ENCODE data around the gene KATNB1.

The KATNB1 gene

DNA sequence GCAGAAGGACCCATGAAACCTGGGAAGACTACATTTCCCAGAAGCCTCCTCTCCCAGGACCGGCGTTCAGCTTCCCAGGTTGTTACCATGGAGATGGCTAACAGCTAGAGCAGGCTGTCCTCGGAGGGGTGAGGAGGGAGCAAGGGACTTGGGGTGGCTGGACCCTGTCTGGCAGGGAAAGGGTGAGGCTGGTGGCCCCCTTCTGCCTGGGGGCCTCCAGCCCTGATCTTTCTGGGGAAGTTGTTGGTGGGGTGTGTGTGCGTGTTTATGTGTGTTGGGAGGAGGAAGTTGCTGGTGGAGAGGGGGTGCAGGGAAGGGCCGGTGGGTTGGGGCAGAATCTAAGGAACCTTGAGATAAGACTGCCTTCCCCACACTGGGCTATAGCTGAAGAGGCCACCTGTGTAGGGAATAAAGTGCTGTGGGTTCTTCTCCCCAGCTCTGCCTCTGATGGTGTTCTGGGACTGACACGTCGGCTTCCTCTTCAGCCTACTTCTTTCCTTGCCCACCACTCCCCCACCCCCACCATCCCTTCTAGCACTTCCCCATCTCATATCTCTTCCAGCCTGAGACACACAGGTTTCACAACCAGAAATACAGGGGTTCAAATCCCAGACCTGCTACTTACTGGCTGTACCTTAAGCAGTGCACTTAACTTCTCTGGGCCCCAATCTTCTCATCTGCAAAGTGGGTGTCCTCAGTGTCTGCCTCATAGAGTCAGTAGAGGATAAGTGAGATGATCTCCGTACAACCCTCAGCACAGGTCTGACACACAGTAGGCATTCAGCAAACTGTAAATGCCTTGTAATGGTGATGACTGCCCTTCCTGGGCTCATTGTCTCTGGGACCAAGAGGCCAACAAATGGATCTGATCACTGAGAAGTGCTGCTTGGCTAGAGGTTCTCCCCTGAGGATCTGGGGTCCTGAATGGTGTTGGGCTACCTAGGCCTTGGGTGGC is 40.6 kb upstream of the KATNB1 start, which contains the start of gene DRC7:
TSS of gene DRC7 (plus strand) at position 82 of the 955 bp plus-strand sequence. CDS start 3,144 bp downstream, outside the sequence.
- Histone ChIP-seq H3K27me3 (ENCODE audit: insufficient read depth, low read length) (peaks cover 3% of the 10 kb centered on the region), H2AFZ (ENCODE audit: low read depth, low read length) (no peak within 1 kb of the TSS), H3K4me1 (ENCODE audit: insufficient read depth, low read length) (no peaks in the 10 kb centered on the region), H3K4me3 (ENCODE audit: low read length) (peak within 1 kb of the TSS; percentile 34), H3K36me3 (ENCODE audit: insufficient read depth, low read length) (no peaks in the 10 kb centered on the region), H3K9me3 (ENCODE audit: low read length) (no peaks in the 10 kb centered on the region)

DNA sequence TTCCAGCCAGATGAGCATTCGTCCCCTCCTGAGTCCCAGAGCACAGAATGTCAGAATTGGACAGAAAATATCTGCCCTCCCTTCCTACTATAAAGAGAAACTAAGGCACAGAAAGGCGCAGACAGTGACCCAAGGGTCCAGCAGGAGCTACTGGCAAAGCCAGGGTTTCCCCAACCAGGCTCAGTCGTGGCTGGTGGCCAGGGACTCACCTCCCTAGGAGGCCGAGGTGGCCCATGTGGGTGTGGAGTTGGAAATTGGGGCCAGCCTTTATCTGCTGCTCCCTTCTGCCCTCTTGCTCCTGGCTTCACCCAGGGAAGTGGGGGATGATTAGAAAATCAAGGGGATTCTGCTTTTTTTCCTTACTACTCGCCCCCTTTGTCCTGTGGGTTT is 39.9 kb upstream of the KATNB1 start:
- Histone ChIP-seq H3K9me3 (ENCODE audit: low read length) (no peaks in the 10 kb centered on the region), H3K4me1 (ENCODE audit: insufficient read depth, low read length) (peaks cover 2% of the 10 kb centered on the region), H3K27me3 (ENCODE audit: insufficient read depth, low read length) (peaks cover 3% of the 10 kb centered on the region), H2AFZ (ENCODE audit: low read depth, low read length) (no peak overlapping the region), H3K36me3 (ENCODE audit: insufficient read depth, low read length) (no peaks in the 10 kb centered on the region), H3K4me3 (ENCODE audit: low read length) (no peak overlapping the region)

DNA sequence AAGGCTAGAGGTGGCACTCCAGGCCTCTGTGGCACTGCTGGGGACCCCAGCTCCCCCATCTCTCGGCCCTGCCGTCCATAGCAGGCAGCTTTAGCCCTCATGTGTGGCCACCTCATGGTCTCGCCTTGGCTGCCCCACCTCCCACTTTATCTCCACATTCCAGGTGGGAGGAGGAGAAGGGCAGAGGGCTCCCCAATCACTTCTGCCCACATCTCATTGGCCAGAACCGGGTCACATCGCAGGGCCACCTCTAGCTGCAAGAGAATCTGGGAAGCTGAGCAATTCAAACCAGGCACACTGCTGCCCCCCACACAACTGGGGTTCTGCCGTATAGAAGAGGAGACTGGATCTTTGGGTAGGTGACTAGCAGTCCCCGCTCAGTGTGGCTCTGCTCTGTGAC is 39.3 kb upstream of the KATNB1 start:
- no peak overlapping the region for H3K4me3 ChIP-seq (ENCODE audit: low read length)
- peaks cover 3% of the 10 kb centered on the region for H3K27me3 ChIP-seq (ENCODE audit: insufficient read depth, low read length)
- H2AFZ ChIP-seq (ENCODE audit: low read depth, low read length): no peak overlapping the region
- peaks cover 8% of the 10 kb centered on the region for H3K4me1 ChIP-seq (ENCODE audit: insufficient read depth, low read length)
- no peaks in the 10 kb centered on the region for H3K9me3 ChIP-seq (ENCODE audit: low read length)
- H3K36me3 ChIP-seq (ENCODE audit: insufficient read depth, low read length): no peaks in the 10 kb centered on the region

DNA sequence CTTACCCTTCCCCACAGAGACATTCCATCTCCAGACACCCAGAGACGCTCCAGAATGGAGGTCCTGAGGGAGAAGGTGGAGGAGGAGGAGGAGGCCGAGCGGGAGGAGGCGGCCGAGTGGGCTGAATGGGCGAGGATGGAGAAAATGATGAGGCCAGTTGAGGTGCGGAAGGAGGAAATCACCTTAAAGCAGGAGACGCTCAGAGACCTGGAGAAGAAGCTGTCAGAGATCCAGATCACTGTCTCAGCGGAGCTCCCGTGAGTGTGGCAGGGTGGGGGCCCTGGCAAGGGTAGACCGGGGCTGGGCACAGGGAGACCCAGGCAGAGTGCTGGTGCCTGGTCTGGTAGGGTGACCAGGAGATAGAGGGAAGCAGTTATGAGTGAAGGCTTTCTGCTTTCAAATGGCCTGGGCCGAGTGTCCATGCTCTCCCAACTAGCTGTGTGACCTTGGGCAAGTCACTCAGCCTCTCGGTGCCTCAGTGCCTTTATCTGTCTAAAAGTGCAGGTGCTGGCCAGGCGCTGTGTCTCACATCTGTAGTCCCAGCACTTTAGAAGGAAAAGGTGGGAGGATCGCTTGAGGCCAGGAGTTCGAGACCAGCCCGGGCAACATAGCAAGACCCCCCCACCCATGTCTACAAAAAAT is 37.6 kb upstream of the KATNB1 start:
- Histone ChIP-seq H3K4me3 (ENCODE audit: low read length) (no peak overlapping the region), H3K36me3 (ENCODE audit: insufficient read depth, low read length) (no peaks in the 10 kb centered on the region), H3K4me1 (ENCODE audit: insufficient read depth, low read length) (peaks cover 17% of the 10 kb centered on the region), H3K9me3 (ENCODE audit: low read length) (no peaks in the 10 kb centered on the region), H3K27me3 (ENCODE audit: insufficient read depth, low read length) (peaks cover 3% of the 10 kb centered on the region), H2AFZ (ENCODE audit: low read depth, low read length) (no peak overlapping the region)

DNA sequence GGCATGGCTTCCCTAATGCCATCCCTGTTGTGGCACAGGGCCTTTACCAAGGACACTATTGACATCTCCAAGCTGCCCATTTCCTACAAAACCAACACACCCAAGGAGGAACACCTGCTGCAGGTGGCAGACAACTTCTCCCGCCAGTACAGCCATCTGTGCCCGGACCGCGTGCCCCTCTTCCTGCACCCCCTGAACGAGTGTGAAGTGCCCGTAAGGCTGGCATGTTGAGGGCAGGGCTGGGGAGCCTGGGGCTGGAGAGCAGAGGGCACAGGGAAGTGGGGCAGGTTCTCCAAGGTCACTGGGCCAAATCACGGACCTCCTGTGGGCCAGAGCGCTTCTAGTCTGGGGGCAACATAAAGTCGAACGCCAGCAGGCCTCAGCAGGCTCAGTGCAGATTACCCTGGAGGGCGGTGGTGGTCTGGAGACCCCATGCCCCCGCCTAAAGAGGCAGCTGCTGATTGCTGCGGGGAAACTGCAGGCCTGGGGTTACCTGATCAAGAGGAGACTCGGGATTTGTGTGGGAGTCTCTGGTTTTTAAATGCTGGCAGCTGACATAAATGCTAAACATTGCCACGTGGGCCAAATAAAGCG is 36.7 kb upstream of the KATNB1 start:
- H3K9me3 ChIP-seq (ENCODE audit: low read length): no peaks in the 10 kb centered on the region
- H3K27me3 ChIP-seq (ENCODE audit: insufficient read depth, low read length): peaks cover 3% of the 10 kb centered on the region

DNA sequence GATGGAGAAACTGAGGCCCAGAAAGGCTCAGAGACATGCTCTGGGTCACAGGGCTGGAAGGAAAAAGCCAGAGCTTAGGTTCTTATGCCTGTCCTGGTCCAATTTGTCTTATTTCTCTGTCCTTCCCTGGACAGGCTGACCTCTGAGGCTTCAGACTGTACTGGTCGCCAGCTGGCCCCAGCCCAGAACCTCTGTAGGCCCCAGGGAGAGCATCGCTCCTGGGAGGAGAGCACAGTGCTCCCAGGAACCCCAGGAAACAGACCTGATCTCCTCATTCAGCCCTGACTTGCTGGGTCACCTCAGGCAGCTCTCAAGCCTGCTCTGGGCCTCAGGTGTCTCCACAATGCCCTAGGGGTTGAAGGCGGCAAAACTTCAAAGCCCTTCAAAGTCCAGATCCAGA is 36.1 kb upstream of the KATNB1 start:
- Histone ChIP-seq H3K9me3 (ENCODE audit: low read length) (no peaks in the 10 kb centered on the region), H3K4me1 (ENCODE audit: insufficient read depth, low read length) (peaks cover 17% of the 10 kb centered on the region), H2AFZ (ENCODE audit: low read depth, low read length) (no peak overlapping the region), H3K27me3 (ENCODE audit: insufficient read depth, low read length) (peaks cover 3% of the 10 kb centered on the region), H3K4me3 (ENCODE audit: low read length) (no peak overlapping the region), H3K36me3 (ENCODE audit: insufficient read depth, low read length) (no peaks in the 10 kb centered on the region)

More for the DNA sequence above, 36.7 kb upstream of the KATNB1 start:
- Histone ChIP-seq H3K4me3 (ENCODE audit: low read length) (no peak overlapping the region), H3K4me1 (ENCODE audit: insufficient read depth, low read length) (peaks cover 17% of the 10 kb centered on the region), H3K36me3 (ENCODE audit: insufficient read depth, low read length) (no peaks in the 10 kb centered on the region), H2AFZ (ENCODE audit: low read depth, low read length) (no peak overlapping the region)

DNA sequence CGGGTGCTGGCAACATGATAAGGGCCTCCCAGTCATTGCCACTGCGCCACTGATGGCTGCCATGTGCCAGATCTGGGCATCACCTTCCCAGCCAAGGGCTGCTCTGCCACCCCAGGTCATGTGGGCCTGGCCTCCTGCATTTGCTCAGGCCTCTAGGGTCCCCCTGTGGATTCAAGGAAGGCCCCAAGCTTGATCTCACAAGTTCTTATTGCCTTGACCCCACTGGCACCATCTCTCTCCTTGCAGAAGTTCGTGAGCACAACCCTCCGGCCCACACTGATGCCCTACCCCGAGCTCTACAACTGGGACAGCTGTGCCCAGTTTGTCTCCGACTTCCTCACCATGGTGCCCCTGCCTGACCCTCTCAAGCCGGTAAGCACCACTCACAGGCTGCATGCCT is 35.7 kb upstream of the KATNB1 start:
- peaks cover 17% of the 10 kb centered on the region for H3K4me1 ChIP-seq (ENCODE audit: insufficient read depth, low read length)
- H3K36me3 ChIP-seq (ENCODE audit: insufficient read depth, low read length): no peaks in the 10 kb centered on the region
- no peak overlapping the region for H2AFZ ChIP-seq (ENCODE audit: low read depth, low read length)
- H3K27me3 ChIP-seq (ENCODE audit: insufficient read depth, low read length): peaks cover 6% of the 10 kb centered on the region
- no peaks in the 10 kb centered on the region for H3K9me3 ChIP-seq (ENCODE audit: low read length)
- H3K4me3 ChIP-seq (ENCODE audit: low read length): no peak overlapping the region

DNA sequence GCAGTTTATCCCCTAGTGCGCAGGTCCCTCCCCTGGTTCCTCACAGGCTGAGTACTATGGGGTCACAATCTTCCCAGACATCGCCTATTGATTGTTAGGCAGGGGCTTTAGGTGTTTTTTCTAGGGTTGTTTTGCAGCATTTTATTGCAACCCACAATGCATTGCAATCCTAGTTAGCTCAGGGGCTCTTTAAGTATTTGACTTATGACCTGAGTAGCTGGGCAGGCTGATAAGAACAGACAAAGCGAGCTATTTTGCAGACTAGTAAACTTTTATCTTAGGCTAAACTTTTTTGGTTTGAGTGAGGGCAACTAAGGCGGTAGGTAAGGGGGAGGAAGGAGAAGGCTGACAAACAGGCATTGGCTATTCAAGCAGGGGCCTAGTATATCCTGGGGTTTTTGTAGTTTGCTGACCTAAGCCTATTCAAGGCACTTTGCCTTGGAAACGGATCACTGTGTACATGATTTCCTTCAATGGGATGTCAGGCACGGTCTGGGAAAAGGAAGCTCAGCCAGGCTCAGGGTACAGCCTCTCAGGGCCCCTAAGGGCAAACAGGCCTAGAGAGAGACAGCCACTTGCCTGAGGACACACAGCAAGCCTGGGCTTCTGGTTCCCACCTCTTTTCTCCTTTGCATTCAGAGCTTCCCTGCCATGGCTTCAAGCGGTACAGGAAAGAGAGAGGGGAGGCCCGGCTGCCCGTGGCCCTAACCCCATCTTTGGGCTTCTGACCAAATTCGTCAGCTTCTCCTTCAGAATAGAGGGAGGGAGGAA is 34.6 kb upstream of the KATNB1 start:
- Histone ChIP-seq H3K36me3 (ENCODE audit: insufficient read depth, low read length) (no peaks in the 10 kb centered on the region), H2AFZ (ENCODE audit: low read depth, low read length) (no peak overlapping the region), H3K9me3 (ENCODE audit: low read length) (no peaks in the 10 kb centered on the region), H3K4me1 (ENCODE audit: insufficient read depth, low read length) (peaks cover 17% of the 10 kb centered on the region), H3K4me3 (ENCODE audit: low read length) (no peak overlapping the region), H3K27me3 (ENCODE audit: insufficient read depth, low read length) (peaks cover 6% of the 10 kb centered on the region)

DNA sequence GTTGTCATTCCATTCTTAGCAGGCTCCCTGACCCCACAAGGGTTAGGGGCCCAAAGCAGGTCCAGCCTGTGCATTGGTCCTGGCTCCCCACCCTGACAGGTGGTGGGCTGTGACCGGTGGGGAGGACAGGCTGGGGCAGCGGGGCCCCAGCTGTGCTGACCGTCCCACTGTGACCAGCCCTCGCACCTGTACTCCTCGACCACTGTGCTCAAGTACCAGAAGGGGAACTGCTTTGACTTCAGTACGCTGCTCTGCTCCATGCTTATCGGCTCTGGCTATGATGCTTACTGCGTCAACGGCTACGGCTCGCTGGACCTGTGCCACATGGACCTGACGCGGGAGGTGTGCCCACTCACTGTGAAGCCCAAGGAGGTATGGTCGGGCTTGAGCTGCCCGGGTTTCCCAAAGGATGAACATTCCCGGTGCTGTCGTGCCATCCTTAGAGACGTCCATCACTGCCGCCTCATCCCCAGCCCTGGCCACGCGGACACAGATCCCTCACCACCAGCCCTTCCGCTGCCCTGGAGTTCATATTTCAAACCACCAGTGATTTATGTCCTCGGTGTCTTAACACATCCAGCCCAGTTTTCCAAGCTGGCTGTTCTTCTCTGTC is 33.7 kb upstream of the KATNB1 start:
- Histone ChIP-seq H3K27me3 (ENCODE audit: insufficient read depth, low read length) (peaks cover 6% of the 10 kb centered on the region), H3K9me3 (ENCODE audit: low read length) (no peaks in the 10 kb centered on the region), H3K4me1 (ENCODE audit: insufficient read depth, low read length) (peaks cover 17% of the 10 kb centered on the region), H3K4me3 (ENCODE audit: low read length) (no peak overlapping the region), H3K36me3 (ENCODE audit: insufficient read depth, low read length) (no peaks in the 10 kb centered on the region), H2AFZ (ENCODE audit: low read depth, low read length) (no peak overlapping the region)

DNA sequence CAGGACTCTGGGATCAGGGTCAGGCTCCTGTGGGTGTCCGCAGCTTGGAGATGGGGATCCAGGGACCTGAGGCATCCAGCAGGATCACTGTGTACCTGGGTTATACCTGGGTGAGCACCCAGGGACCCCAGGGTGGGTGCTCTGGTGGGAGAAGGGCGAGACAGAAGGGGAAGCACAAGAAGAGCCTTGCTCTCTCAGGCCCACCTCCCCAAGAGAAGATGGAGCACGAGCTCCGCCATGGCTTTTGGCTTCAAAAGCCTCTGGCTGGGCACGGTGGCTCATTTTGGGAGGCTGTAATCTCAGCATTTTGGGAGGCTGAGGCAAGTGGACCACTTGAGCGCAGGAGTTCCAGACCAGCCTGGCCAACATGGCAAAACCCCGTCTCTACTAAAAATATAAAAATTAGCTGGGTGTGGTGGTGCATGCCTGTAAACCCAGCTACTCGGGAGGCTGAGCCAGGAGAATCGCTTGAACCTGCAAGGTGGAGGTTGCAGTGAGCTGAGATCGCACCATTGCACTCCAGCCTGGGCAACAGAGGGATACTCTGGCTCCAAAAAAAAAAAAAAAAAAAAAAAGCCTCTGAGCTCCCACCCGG is 32.1 kb upstream of the KATNB1 start:
- Histone ChIP-seq H3K4me3 (ENCODE audit: low read length) (no peak overlapping the region), H3K4me1 (ENCODE audit: insufficient read depth, low read length) (peaks cover 17% of the 10 kb centered on the region), H2AFZ (ENCODE audit: low read depth, low read length) (no peak overlapping the region), H3K9me3 (ENCODE audit: low read length) (peaks cover 2% of the 10 kb centered on the region), H3K36me3 (ENCODE audit: insufficient read depth, low read length) (no peaks in the 10 kb centered on the region), H3K27me3 (ENCODE audit: insufficient read depth, low read length) (peaks cover 6% of the 10 kb centered on the region)

DNA sequence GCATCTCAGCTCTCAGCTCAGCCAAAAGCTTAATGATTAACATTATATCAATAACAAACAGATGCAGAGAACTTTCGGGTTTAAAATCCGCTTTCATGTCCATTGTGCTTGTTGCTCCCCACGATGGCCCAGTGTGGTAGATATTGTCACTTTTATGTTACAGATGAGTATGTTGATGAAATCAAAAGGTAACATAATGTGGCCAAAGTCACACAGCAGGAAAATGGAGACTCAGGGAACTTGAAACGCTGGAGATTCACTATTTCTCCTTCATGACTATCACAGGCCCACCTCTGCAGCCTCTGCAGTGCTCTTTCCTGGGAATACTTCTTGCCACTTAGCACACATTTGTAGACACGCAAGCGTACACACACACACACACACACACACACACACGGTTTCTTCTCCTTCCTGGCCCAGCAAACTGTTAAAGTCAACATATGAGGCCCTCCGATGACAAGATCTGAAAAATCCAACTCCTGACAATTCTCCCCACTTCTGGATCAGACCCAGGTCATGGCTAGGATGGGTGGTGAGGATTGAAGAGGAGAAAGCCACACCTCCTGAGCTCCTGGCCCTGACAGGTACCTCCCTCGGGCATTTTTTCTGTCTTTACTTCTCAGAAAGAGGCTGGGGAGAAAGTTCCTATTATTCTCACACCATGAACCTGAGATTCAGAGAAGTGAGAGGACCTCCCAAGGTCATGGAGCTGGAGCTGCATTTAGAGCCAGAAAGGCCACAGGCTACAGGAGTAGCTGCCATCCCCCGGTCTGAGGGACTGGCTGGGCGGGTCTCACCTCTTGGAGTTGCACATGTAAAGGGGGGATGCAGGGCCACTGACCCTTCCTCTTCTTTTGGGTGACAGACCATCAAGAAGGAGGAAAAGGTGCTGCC is 31.3 kb upstream of the KATNB1 start:
- H3K36me3 ChIP-seq (ENCODE audit: insufficient read depth, low read length): no peaks in the 10 kb centered on the region
- no peak overlapping the region for H3K4me3 ChIP-seq (ENCODE audit: low read length)
- peaks cover 2% of the 10 kb centered on the region for H3K9me3 ChIP-seq (ENCODE audit: low read length)
- peaks cover 17% of the 10 kb centered on the region for H3K4me1 ChIP-seq (ENCODE audit: insufficient read depth, low read length)
- H3K27me3 ChIP-seq (ENCODE audit: insufficient read depth, low read length): peaks cover 3% of the 10 kb centered on the region
- H2AFZ ChIP-seq (ENCODE audit: low read depth, low read length): no peak overlapping the region
